Smooth muscle cell (in vitro differentiated cells): ENCODE results near the gene SNX25. TPM values are rescaled to one million over a fixed set of nuclear protein-coding genes. Genes with fewer than 3 reads are reported as not detected.

Experiments used
- DNase-seq: peaks from one replicate; lab custom pipeline; 2025; ENCODE audit not compliant: unreplicated experiment; lab: John Stamatoyannopoulos, UW
- H2AFZ ChIP-seq: fragments of 200-600 bp; sonication (generic); 2 replicates; pipeline ENCODE4 v1.6.0; 2016; ENCODE audit warnings: antibody characterized with exemption, low read depth, mild to moderate bottlenecking
- H3F3A ChIP-seq: fragments of 200-600 bp; sonication (generic); 2 replicates; pipeline ENCODE4 v1.6.0; 2017; ENCODE audit warnings: antibody characterized with exemption, low read depth
- H3K27ac ChIP-seq: fragments of 200-600 bp; sonication (generic); 2 replicates; pipeline ENCODE4 v1.5.1; 2016; ENCODE audit warnings: low read depth, mild to moderate bottlenecking
- H3K27me3 ChIP-seq: fragments of 200-600 bp; sonication (generic); 2 replicates; pipeline ENCODE4 v1.6.1; 2016; ENCODE audit warnings: low read depth, mild to moderate bottlenecking
- H3K36me3 ChIP-seq: fragments of 200-600 bp; sonication (generic); 2 replicates; pipeline ENCODE4 v1.5.1; 2016; ENCODE audit warnings: low read depth
- H3K4me1 ChIP-seq: fragments of 200-600 bp; sonication (generic); 2 replicates; pipeline ENCODE4 v1.5.1; 2016; ENCODE audit warnings: low read depth
- H3K4me2 ChIP-seq: fragments of 200-600 bp; sonication (generic); 2 replicates; pipeline ENCODE4 v1.6.0; 2016; ENCODE audit warnings: mild to moderate bottlenecking
- H3K4me3 ChIP-seq: fragments of 200-600 bp; sonication (generic); 2 replicates; pipeline ENCODE4 v1.5.1; 2016; ENCODE audit warnings: mild to moderate bottlenecking
- H3K79me2 ChIP-seq: fragments of 200-600 bp; sonication (generic); 2 replicates; pipeline ENCODE4 v1.6.0; 2016; ENCODE audit warnings: low read depth, mild to moderate bottlenecking
- H3K9ac ChIP-seq: fragments of 200-600 bp; sonication (generic); 2 replicates; pipeline ENCODE4 v1.6.0; 2016; ENCODE audit warnings: low read depth
- H3K9me3 ChIP-seq: fragments of 200-600 bp; sonication (generic); replicated peaks from 2 replicates; pipeline ENCODE4 v1.5.1; 2016; ENCODE audit warnings: low read depth
- H4K20me1 ChIP-seq: fragments of 200-600 bp; sonication (generic); 2 replicates; pipeline ENCODE4 v1.6.0; 2016; ENCODE audit warnings: low read depth
- CTCF ChIP-seq: fragments of 200-600 bp; sonication (generic); IDR thresholded peaks from 2 replicates; pipeline ENCODE4 v1.5.1; 2017; ENCODE audit warnings: borderline replicate concordance, mild to moderate bottlenecking, antibody characterized with exemption; ENCODE audit not compliant: insufficient read depth, poor library complexity, severe bottlenecking
- WGBS: methylation state at CpG from one replicate; pipeline ENCODE4 v1.1.7; 2016; ENCODE audit warnings: low lambda C conversion rate; 5-methylcytosine and 5-hydroxymethylcytosine counted together
- polyA plus RNA-seq: library from polyadenylated mRNA; unstranded; fragments of >200 nt; fragmentation: Nextera tagmentation; extraction: Ambion mirVana; gene quantifications from 2 replicates; pipeline ENCODE4 v1.2.1, GENCODE V29; 2016
- total RNA-seq: library from RNA; depleted of rRNA; stranded (reverse); fragments of >200 nt; gene quantifications from 2 replicates; pipeline ENCODE4 v1.2.3, GENCODE V29; 2014

SNX25 gene
- total and polyA plus RNA-seq, 2 experiments from 2014 or later = 12.3 to 23.6 TPM

GRCh38 chr4:185369731-185370130, 160.3 kb downstream of the SNX25 start:
- no peaks in the 10 kb centered on the region for H3F3A ChIP-seq
- H3K4me1 ChIP-seq = no peaks in the 10 kb centered on the region
- H3K9me3 ChIP-seq = no peaks in the 10 kb centered on the region
- H4K20me1 ChIP-seq = no peaks in the 10 kb centered on the region
- WGBS = 90% methylated on average over 3 of the region's 3 CpGs
- H3K4me2 ChIP-seq = no peak overlapping the region
- H3K79me2 ChIP-seq = no peaks in the 10 kb centered on the region
- no peak for TF ChIP-seq CTCF
- no peaks in the 10 kb centered on the region for H3K27me3 ChIP-seq
- H3K36me3 ChIP-seq = no peaks in the 10 kb centered on the region
- H2AFZ ChIP-seq = no peak overlapping the region
- no peak overlapping the region for H3K4me3 ChIP-seq
- no peak for DNase-seq
- no peak overlapping the region for H3K27ac ChIP-seq
- H3K9ac ChIP-seq = no peak overlapping the region

GRCh38 chr4:185370268-185370949, 161.0 kb downstream of the SNX25 start:
- Histone ChIP-seq H3K27ac (no peak overlapping the region), H3F3A (no peaks in the 10 kb centered on the region), H2AFZ (no peak overlapping the region), H3K4me3 (no peak overlapping the region), H3K4me1 (no peaks in the 10 kb centered on the region), H3K36me3 (no peaks in the 10 kb centered on the region), H3K4me2 (no peak overlapping the region), H4K20me1 (no peaks in the 10 kb centered on the region), H3K79me2 (no peaks in the 10 kb centered on the region), H3K9me3 (no peaks in the 10 kb centered on the region), H3K9ac (no peak overlapping the region), H3K27me3 (no peaks in the 10 kb centered on the region)
- 96% methylated on average over 11 of the region's 11 CpGs for WGBS
- no peak for TF ChIP-seq CTCF
- DNase-seq = no peak

GRCh38 chr4:185371702-185372101, 162.3 kb downstream of the SNX25 start:
- Histone ChIP-seq H2AFZ (no peak overlapping the region), H4K20me1 (no peaks in the 10 kb centered on the region), H3F3A (no peaks in the 10 kb centered on the region), H3K9ac (no peak overlapping the region), H3K4me2 (no peak overlapping the region), H3K9me3 (no peaks in the 10 kb centered on the region), H3K27me3 (no peaks in the 10 kb centered on the region), H3K4me1 (no peaks in the 10 kb centered on the region), H3K27ac (no peak overlapping the region), H3K4me3 (no peak overlapping the region), H3K79me2 (no peaks in the 10 kb centered on the region), H3K36me3 (no peaks in the 10 kb centered on the region)
- no peak for TF ChIP-seq CTCF
- no peak for DNase-seq
- 97% methylated on average over 11 of the region's 11 CpGs for WGBS

- H2AFZ ChIP-seq = no peak overlapping the region
- no peaks in the 10 kb centered on the region for H3K36me3 ChIP-seq
- no peak overlapping the region for H3K4me2 ChIP-seq
- H3K27ac ChIP-seq = no peak overlapping the region
- H4K20me1 ChIP-seq = no peaks in the 10 kb centered on the region
- TF ChIP-seq CTCF = no peak
- H3K4me1 ChIP-seq = no peaks in the 10 kb centered on the region
- no peak overlapping the region for H3K9ac ChIP-seq
- H3K79me2 ChIP-seq = no peaks in the 10 kb centered on the region
- no peaks in the 10 kb centered on the region for H3K27me3 ChIP-seq
- WGBS = 96% methylated on average over 7 of the region's 7 CpGs
- no peaks in the 10 kb centered on the region for H3K9me3 ChIP-seq
- no peaks in the 10 kb centered on the region for H3F3A ChIP-seq
- H3K4me3 ChIP-seq = no peak overlapping the region
- DNase-seq = no peak
Measured at GRCh38 chr4:185374027-185374426, 164.6 kb downstream of the SNX25 start.
